ENCODE data around the gene PLCD1.

DNA sequence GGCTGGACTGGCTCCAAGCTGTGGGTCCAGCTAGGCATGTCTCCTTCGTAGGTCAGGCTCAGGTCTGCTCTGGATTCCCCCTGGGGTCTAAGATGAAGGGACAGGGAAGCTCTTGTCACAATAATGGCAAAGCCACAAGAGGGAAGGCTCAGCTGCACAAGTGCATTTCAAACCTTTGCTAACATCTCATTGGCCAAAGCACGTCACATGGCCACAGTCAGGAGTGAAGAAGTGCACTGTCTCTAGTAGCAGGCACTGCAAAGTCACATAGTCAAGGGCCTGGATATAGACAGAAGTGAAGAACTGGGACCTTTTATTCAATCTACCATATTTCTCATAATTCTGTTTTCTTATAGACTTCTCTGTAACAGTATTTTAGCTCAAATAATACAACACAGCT, 29.7 kb upstream of the PLCD1 start:
- TF ChIP-seq JUND (IDR thresholded peaks at IDR 0.05; ENCODE audit: low read length) (no peak), ATF3 (IDR thresholded peaks at IDR 0.05; ENCODE audit: insufficient read depth, low read depth, low read length) (no peak), EGR1 (IDR thresholded peaks at IDR 0.05; ENCODE audit: borderline replicate concordance, low read depth, low read length) (no peak), SP1 (IDR thresholded peaks at IDR 0.05; ENCODE audit: low read depth, low read length) (no peak), CTCF (IDR thresholded peaks at IDR 0.05; ENCODE audit: control extremely low read depth in 1 of 3, insufficient read depth in 1 of 3, low read depth in 1 of 3, low read length in 3 of 3) (no peak), TAF7 (optimal IDR thresholded peaks at IDR 0.05; ENCODE audit: borderline replicate concordance, low read depth, low read length) (no peak), KDM5A (IDR thresholded peaks at IDR 0.05; ENCODE audit: low read length) (no peak), POLR2A (IDR thresholded peaks at IDR 0.05; ENCODE audit: control extremely low read depth in 1 of 2, low read depth in 2 of 2, low read length in 2 of 2) (no peak), CREB1 (IDR thresholded peaks at IDR 0.05) (no peak), BACH1 (IDR thresholded peaks at IDR 0.05; ENCODE audit: low read length) (no peak), EZH2 (IDR thresholded peaks at IDR 0.05; ENCODE audit: low read depth, low read length, severe bottlenecking) (no peak)
- TF ChIP-seq, protein P1, sequence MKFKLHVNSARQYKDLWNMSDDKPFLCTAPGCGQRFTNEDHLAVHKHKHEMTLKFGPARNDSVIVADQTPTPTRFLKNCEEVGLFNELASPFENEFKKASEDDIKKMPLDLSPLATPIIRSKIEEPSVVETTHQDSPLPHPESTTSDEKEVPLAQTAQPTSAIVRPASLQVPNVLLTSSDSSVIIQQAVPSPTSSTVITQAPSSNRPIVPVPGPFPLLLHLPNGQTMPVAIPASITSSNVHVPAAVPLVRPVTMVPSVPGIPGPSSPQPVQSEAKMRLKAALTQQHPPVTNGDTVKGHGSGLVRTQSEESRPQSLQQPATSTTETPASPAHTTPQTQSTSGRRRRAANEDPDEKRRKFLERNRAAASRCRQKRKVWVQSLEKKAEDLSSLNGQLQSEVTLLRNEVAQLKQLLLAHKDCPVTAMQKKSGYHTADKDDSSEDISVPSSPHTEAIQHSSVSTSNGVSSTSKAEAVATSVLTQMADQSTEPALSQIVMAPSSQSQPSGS (IDR thresholded peaks at IDR 0.05; ENCODE audit: low read length): no peak
